Activated naive CD8-positive, alpha-beta T cell treated with anti-CD3 and anti-CD28 coated beads, Interleukin-2, amount 50 U/mL, for 24 hours (primary cell): ENCODE measurements around the gene RALGPS2.
"Not testable (repeated sequence)": the region's sequence is repeated elsewhere in the genome, so short reads cannot be mapped to it uniquely, and the experiment has no call there.

Experiments used
- ATAC-seq: fragments of 150-1000 bp; cut with Tn5 transposase; one replicate; pipeline ENCODE4 v1.10.0; 2021
- DNase-seq: peaks from one replicate; pipeline ENCODE4 v3.0.0; 2021
- H3K27ac Mint-ChIP-seq: one replicate; pipeline ENCODE4 v1.8.0; 2021; ENCODE audit warnings: mild to moderate bottlenecking, mixed read lengths
- H3K27me3 Mint-ChIP-seq: one replicate; pipeline ENCODE4 v1.8.0; 2021; ENCODE audit warnings: mixed read lengths
- H3K36me3 Mint-ChIP-seq: one replicate; pipeline ENCODE4 v1.8.0; 2021; ENCODE audit warnings: low read depth, mixed read lengths
- H3K4me1 Mint-ChIP-seq: one replicate; pipeline ENCODE4 v1.8.0; 2021; ENCODE audit warnings: mixed read lengths
- H3K4me3 Mint-ChIP-seq: one replicate; pipeline ENCODE4 v1.8.0; 2021; ENCODE audit warnings: mild to moderate bottlenecking, moderate library complexity, mixed read lengths
- H3K9me3 Mint-ChIP-seq: one replicate; pipeline ENCODE4 v1.8.0; 2021; ENCODE audit warnings: mixed read lengths

RALGPS2 gene

GRCh38 chr1:178949866-178950265 is 224.8 kb downstream of the RALGPS2 start:
- not testable (repeated sequence) for H3K4me3 Mint-ChIP-seq, H3K27me3 Mint-ChIP-seq, DNase-seq, ATAC-seq, H3K4me1 Mint-ChIP-seq, H3K36me3 Mint-ChIP-seq, H3K27ac Mint-ChIP-seq, H3K9me3 Mint-ChIP-seq

GRCh38 chr1:178951600-178951999 is 226.6 kb downstream of the RALGPS2 start:
- DNase-seq, result no peak
- Mint-ChIP-seq H3K36me3 (no peaks in the 10 kb centered on the region), H3K27ac (no peak overlapping the region), H3K4me3 (no peak overlapping the region), H3K9me3 (no peaks in the 10 kb centered on the region), H3K27me3 (peaks cover 1% of the 10 kb centered on the region), H3K4me1 (no peaks in the 10 kb centered on the region)
- ATAC-seq, result no peak

GRCh38 chr1:178953034-178953433 is 228.0 kb downstream of the RALGPS2 start:
- no peaks in the 10 kb centered on the region for H3K9me3 Mint-ChIP-seq
- H3K36me3 Mint-ChIP-seq, result no peaks in the 10 kb centered on the region
- DNase-seq (no peak), ATAC-seq (no peak)
- peaks cover 3% of the 10 kb centered on the region for H3K27me3 Mint-ChIP-seq
- no peak overlapping the region for H3K27ac Mint-ChIP-seq
- H3K4me1 Mint-ChIP-seq, result no peaks in the 10 kb centered on the region
- H3K4me3 Mint-ChIP-seq, result no peak overlapping the region

GRCh38 chr1:178953538-178954324 is 228.7 kb downstream of the RALGPS2 start:
- Mint-ChIP-seq H3K4me3 (no peak overlapping the region), H3K27me3 (peaks cover 3% of the 10 kb centered on the region), H3K9me3 (no peaks in the 10 kb centered on the region), H3K36me3 (no peaks in the 10 kb centered on the region), H3K27ac (no peak overlapping the region), H3K4me1 (no peaks in the 10 kb centered on the region)
- DNase-seq, result no peak
- no peak for ATAC-seq

GRCh38 chr1:178954325-178954690 is 229.3 kb downstream of the RALGPS2 start:
- Mint-ChIP-seq H3K36me3 (no peaks in the 10 kb centered on the region), H3K4me3 (no peak overlapping the region), H3K27me3 (peaks cover 2% of the 10 kb centered on the region), H3K4me1 (no peaks in the 10 kb centered on the region), H3K27ac (no peak overlapping the region), H3K9me3 (no peaks in the 10 kb centered on the region)
- no peak for DNase-seq
- ATAC-seq, result no peak

- H3K27ac Mint-ChIP-seq, result no peak overlapping the region
- peaks cover 2% of the 10 kb centered on the region for H3K27me3 Mint-ChIP-seq
- H3K4me1 Mint-ChIP-seq, result no peaks in the 10 kb centered on the region
- H3K4me3 Mint-ChIP-seq, result no peak overlapping the region
- ATAC-seq, result no peak
- H3K9me3 Mint-ChIP-seq, result no peaks in the 10 kb centered on the region
- DNase-seq, result no peak
- H3K36me3 Mint-ChIP-seq, result no peaks in the 10 kb centered on the region
Measured at GRCh38 chr1:178954937-178955336, 229.9 kb downstream of the RALGPS2 start.

DNA sequence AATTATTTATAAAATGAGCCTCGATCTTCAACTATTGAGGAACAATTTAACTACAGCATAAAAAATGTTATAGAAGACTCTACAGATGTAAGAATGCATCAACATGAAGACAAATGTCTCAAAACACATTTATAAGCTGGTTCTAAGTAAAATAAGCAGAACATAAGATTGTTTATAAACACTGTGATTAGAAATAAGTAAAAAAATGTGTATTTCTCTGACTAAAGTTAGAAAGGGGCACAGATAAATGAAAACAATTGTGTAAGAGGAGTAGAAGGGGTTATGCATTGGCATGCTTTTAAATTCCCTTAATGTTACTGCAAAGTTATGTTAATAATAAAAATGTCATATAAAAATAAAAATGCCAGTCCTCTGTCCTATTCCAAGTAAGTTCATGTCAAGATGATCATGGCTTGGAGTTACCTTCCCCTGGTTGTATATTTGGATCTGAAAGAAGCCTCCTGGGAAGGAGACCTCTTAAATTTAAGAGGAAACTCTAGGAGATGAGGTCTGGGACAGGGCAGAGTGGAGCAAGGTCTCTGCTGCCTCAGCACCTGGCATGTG is 230.4 kb downstream of the RALGPS2 start:
- no peaks in the 10 kb centered on the region for H3K9me3 Mint-ChIP-seq
- H3K27ac Mint-ChIP-seq, result no peak overlapping the region
- H3K4me3 Mint-ChIP-seq, result no peak overlapping the region
- no peaks in the 10 kb centered on the region for H3K36me3 Mint-ChIP-seq
- DNase-seq (no peak), ATAC-seq (no peak)
- peaks cover 2% of the 10 kb centered on the region for H3K27me3 Mint-ChIP-seq
- no peaks in the 10 kb centered on the region for H3K4me1 Mint-ChIP-seq

GRCh38 chr1:178958491-178958890 is 233.4 kb downstream of the RALGPS2 start:
- no peaks in the 10 kb centered on the region for H3K4me1 Mint-ChIP-seq
- H3K27me3 Mint-ChIP-seq, result peaks cover 2% of the 10 kb centered on the region
- ATAC-seq, result no peak
- no peaks in the 10 kb centered on the region for H3K36me3 Mint-ChIP-seq
- H3K4me3 Mint-ChIP-seq, result no peak overlapping the region
- H3K27ac Mint-ChIP-seq, result no peak overlapping the region
- no peak for DNase-seq
- no peaks in the 10 kb centered on the region for H3K9me3 Mint-ChIP-seq

- no peak for ATAC-seq
- Mint-ChIP-seq H3K4me1 (no peaks in the 10 kb centered on the region), H3K9me3 (peaks cover 3% of the 10 kb centered on the region), H3K36me3 (no peaks in the 10 kb centered on the region), H3K27me3 (peaks cover 2% of the 10 kb centered on the region), H3K4me3 (no peak overlapping the region), H3K27ac (no peak overlapping the region)
- no peak for DNase-seq
Measured at GRCh38 chr1:178959543-178960460, 234.8 kb downstream of the RALGPS2 start.

- Mint-ChIP-seq H3K27me3 (peaks cover 2% of the 10 kb centered on the region), H3K4me3 (no peak overlapping the region), H3K27ac (no peak overlapping the region), H3K4me1 (no peaks in the 10 kb centered on the region), H3K9me3 (peaks cover 3% of the 10 kb centered on the region), H3K36me3 (no peaks in the 10 kb centered on the region)
- DNase-seq (no peak), ATAC-seq (no peak)
Measured at GRCh38 chr1:178960482-178961240, 235.6 kb downstream of the RALGPS2 start.

DNA sequence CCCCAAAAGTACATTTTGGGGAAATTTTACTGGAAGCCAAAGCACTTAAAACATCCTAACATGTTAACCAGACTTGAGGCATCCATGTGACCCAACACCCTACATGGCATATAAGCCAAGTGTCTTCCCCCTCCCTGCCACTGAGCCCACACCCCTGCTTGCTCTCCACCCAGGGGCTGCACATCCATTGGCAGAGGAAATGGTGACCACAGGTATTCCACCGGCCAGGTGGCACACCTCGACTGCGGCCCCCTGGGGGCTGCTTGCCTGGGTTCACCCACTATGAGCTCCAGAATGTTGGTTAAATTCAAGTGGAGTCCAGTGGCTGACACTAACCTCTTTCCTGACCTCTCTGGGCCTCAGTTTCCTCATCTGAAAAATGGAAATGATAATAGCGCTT is 236.3 kb downstream of the RALGPS2 start:
- Mint-ChIP-seq H3K4me1 (no peaks in the 10 kb centered on the region), H3K36me3 (no peaks in the 10 kb centered on the region), H3K27ac (no peak overlapping the region), H3K9me3 (peaks cover 3% of the 10 kb centered on the region), H3K4me3 (no peak overlapping the region), H3K27me3 (peaks cover 2% of the 10 kb centered on the region)
- no peak for ATAC-seq
- no peak for DNase-seq

GRCh38 chr1:178961868-178962267 is 236.8 kb downstream of the RALGPS2 start:
- Mint-ChIP-seq H3K4me3 (no peak overlapping the region), H3K27ac (no peak overlapping the region), H3K36me3 (no peaks in the 10 kb centered on the region), H3K9me3 (peaks cover 3% of the 10 kb centered on the region), H3K4me1 (no peaks in the 10 kb centered on the region), H3K27me3 (peaks cover 1% of the 10 kb centered on the region)
- ATAC-seq (no peak), DNase-seq (no peak)

GRCh38 chr1:178962853-178963711 is 238.0 kb downstream of the RALGPS2 start:
- H3K4me3 Mint-ChIP-seq, result no peak overlapping the region
- no peak for ATAC-seq
- H3K27ac Mint-ChIP-seq, result no peak overlapping the region

More at GRCh38 chr1:178962853-178963711, 238.0 kb downstream of the RALGPS2 start:
- Mint-ChIP-seq H3K9me3 (peaks cover 3% of the 10 kb centered on the region), H3K36me3 (no peaks in the 10 kb centered on the region), H3K27me3 (no peaks in the 10 kb centered on the region), H3K4me1 (no peaks in the 10 kb centered on the region)
- no peak for DNase-seq
